22Rv1 (cell line): ENCODE results near the gene RAB17.

Experiments used
- H3K27ac ChIP-seq: fragments of 450-650 bp; 2 replicates; pipeline ENCODE4 v1.5.1; 2017
- CTCF ChIP-seq: fragments of 450-650 bp; IDR thresholded peaks from 2 replicates; pipeline ENCODE4 v1.5.1; 2017; ENCODE audit warnings: mild to moderate bottlenecking
- ZFX ChIP-seq: fragments of 450-650 bp; IDR thresholded peaks from 2 replicates; pipeline ENCODE4 v1.6.1; 2017; ENCODE audit warnings: antibody characterized with exemption, borderline replicate concordance

The RAB17 gene

GRCh38 chr2:237592425-237592980 is 2.0 kb upstream of the RAB17 start:
- no peak for TF ChIP-seq ZFX
- TF ChIP-seq CTCF, result no peak

GRCh38 chr2:237591141-237591881 is 777 bp upstream of the RAB17 start:
- peak overlapping the region; percentile 98 for H3K27ac ChIP-seq
- no peak for TF ChIP-seq CTCF
- TF ChIP-seq ZFX, result no peak

More at GRCh38 chr2:237592425-237592980, 2.0 kb upstream of the RAB17 start:
- H3K27ac ChIP-seq, result no peak overlapping the region; the same call in 1 of the 2 replicates

GRCh38 chr2:237588044-237588696 is 2.4 kb downstream of the RAB17 start:
- peak overlapping the region; percentile 98 for H3K27ac ChIP-seq
- TF ChIP-seq ZFX (no peak), CTCF (no peak)

- H3K27ac ChIP-seq, result no peak overlapping the region
- TF ChIP-seq CTCF (no peak), ZFX (no peak)
These were observed 4.8 kb downstream of the RAB17 start for GRCh38 chr2:237585590-237586221.

GRCh38 chr2:237583385-237584295 is 6.9 kb downstream of the RAB17 start:
- TF ChIP-seq CTCF (no peak), ZFX (no peak)
- no peak overlapping the region for H3K27ac ChIP-seq

GRCh38 chr2:237581751-237582746 is 8.5 kb downstream of the RAB17 start:
- TF ChIP-seq ZFX (no peak), CTCF (no peak)
- H3K27ac ChIP-seq, result no peak overlapping the region
